Cardiac fibroblast (primary cell): ENCODE data around the gene ZBTB18.

ENCODE experiments used
- DNase-seq, 2 donors: peaks; one replicate each; pipeline versions ENCODE4 v3.0.0 to v3.0.0-alpha.2; 2010; ENCODE audit warnings: low read depth in 2 of 2
- H3K4me3 ChIP-seq, 2 donors: replicated peaks in 1 of 2; 1 replicate in 1 of 2; 2 replicates in 1 of 2; pipeline ENCODE4 v1.5.1; 2011; ENCODE audit warnings: low read depth in 2 of 2, low read length in 2 of 2, mild to moderate bottlenecking in 2 of 2, moderate library complexity in 1 of 2
- CTCF ChIP-seq: IDR thresholded peaks from one replicate; pipeline ENCODE4 v1.5.1; 2011; ENCODE audit warnings: low read depth, mild to moderate bottlenecking, low read length, inconsistent platforms

Gene ZBTB18

GRCh38 chr1:244065063-244065793 lies 14.1 kb downstream of the ZBTB18 start:
- H3K4me3 ChIP-seq = no peak overlapping the region
- no peak for TF ChIP-seq CTCF
- no peak for DNase-seq

GRCh38 chr1:244065960-244066388 lies 14.9 kb downstream of the ZBTB18 start:
- H3K4me3 ChIP-seq = no peak overlapping the region
- DNase-seq = peak; percentile 79 to 94
- no peak for TF ChIP-seq CTCF

- no peak for TF ChIP-seq CTCF
- DNase-seq = no peak
- H3K4me3 ChIP-seq = no peak overlapping the region
These were observed 16.1 kb downstream of the ZBTB18 start for GRCh38 chr1:244066954-244067716.

DNA sequence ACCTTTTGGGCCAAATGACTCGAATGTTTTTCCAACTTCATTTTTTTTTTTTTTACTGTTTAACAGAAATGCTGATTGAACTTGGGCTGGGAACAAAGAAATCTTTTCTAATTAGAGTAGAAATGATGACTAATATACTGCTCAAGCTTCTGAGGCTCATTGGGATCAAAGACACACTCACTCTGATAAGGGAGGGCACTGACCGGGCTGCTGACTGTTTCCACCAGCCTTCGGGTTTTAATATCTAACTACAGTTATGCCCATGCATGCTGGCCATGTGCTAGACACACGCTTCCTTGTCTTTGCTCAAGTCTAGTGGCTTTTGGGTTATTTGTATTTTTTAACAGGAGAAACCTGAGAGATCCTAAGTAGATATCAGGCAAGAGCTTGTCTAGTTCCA lies 16.8 kb downstream of the ZBTB18 start:
- no peak for TF ChIP-seq CTCF
- no peak overlapping the region for H3K4me3 ChIP-seq
- DNase-seq = peak in 1 of 2 donors; percentile 6

DNA sequence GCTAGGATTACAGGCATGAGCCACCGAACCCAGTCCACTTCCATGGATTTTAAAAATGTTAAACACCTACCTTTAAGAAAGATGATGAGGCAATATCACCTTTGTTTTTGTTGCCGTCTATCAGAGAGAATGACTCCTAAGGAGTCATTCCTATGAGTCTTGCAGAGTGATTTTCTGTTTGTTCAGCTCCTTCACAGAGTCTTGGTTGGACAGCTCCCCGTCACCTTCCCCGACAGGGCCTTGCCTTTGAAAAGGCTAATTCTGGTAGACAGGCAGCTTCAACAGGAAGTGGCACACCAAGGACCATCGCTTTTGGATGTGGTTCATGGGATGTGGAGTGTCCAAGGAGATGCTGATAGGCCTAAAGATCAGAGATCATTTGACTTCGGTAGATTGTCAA lies 17.5 kb downstream of the ZBTB18 start:
- no peak overlapping the region for H3K4me3 ChIP-seq
- no peak for TF ChIP-seq CTCF
- DNase-seq = no peak

- no peak for TF ChIP-seq CTCF
- no peak overlapping the region for H3K4me3 ChIP-seq
- no peak for DNase-seq
These were observed 18.3 kb downstream of the ZBTB18 start for GRCh38 chr1:244069326-244069898.
